ENCODE measurements around the gene PPP2R5C.
A peak's percentile ranks its signal among the peaks of the same experiment; 100 is the strongest.

The PPP2R5C gene

GRCh38 chr14:101950100-101950499 is 188.6 kb downstream of the PPP2R5C start:
- DNase-seq (ENCODE audit: low read depth) = no peak

GRCh38 chr14:101950516-101951215 is 189.2 kb downstream of the PPP2R5C start:
- no peak for DNase-seq (ENCODE audit: low read depth)

DNA sequence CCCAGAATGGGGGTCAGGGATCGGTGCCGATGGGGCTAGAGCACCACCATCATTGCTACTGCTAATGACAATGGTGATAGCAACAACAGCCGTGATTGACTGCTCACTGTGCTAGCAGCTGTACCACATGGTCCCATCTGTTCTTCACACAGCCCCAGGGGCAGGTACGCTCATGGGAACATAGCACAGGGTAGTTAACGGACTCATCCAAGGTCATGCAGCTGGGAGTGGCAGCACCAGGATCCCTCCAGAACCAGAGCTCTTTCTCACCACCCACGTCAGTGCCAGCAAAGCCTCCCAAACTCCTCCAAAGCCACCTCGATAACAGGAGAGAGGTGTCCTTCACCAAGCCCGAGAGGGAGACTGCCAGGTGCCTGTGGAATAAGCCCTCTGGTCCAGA is 191.6 kb downstream of the PPP2R5C start:
- no peak for DNase-seq (ENCODE audit: low read depth)

- DNase-seq (ENCODE audit: low read depth) = no peak
Measured at GRCh38 chr14:101954501-101954900, 193.0 kb downstream of the PPP2R5C start.

- DNase-seq (ENCODE audit: low read depth) = no peak
Measured at GRCh38 chr14:101955695-101956161, 194.2 kb downstream of the PPP2R5C start.

GRCh38 chr14:101956179-101956885 is 194.8 kb downstream of the PPP2R5C start:
- DNase-seq (ENCODE audit: low read depth) = no peak

GRCh38 chr14:101957406-101958234 is 196.1 kb downstream of the PPP2R5C start:
- DNase-seq (ENCODE audit: low read depth) = no peak

DNA sequence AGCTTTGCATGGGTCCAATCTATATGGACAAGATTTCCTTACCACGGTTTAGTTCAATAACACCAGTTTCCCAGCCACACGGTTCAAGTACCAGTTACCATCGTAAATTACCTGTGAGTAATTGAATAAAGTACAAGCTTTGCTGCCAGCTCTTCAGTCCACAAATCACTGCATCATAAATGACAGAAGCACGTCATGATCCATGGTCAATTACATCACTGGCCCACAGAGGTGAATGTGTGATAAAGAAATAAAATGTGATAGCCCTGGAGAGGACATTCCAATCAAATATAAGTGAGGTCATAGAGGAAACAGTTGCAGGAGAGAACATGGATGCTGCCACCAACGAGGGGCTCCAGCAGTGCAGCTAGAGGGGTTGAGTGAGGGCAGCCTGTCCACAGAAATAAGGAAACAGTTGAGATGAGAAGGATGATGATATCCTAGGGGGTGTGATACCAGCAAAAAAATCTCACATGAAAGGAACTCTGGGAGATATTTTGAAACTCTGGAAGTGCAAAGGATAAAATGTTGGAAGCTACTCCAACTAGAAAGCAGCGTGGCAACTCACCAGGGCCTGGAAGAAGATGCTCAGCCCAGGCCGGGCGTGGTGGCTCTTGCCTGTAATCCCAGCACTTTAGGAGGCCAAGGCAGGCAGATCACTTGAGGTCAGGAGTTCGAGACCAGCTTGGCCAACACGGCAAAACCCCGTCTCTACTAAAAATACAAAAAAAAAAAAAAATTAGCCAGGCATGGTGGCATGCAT is 197.1 kb downstream of the PPP2R5C start:
- DNase-seq (ENCODE audit: low read depth) = no peak

GRCh38 chr14:101959277-101959676 is 197.8 kb downstream of the PPP2R5C start:
- no peak for DNase-seq (ENCODE audit: low read depth)

DNA sequence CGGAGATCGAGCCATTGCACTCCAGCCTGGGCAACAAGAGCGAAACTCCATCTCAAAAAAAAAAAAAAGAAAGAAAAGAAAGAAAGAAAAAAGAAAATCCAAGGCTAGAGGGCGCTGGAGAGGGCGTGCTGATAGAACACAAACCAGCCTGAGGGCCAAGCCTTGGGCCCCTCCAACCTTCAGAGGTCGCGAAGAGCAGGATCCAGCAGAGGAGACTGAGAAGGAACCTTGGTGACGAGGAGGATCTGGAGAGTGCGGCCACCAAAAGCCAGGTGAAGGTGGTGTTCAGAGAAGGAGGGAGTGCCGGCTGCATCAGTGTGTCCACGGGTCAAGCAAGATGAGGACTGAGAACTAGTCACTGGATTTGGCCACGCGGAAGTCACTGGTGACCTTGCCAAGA is 198.7 kb downstream of the PPP2R5C start:
- no peak for DNase-seq (ENCODE audit: low read depth)

- peak; percentile 78 for DNase-seq (ENCODE audit: low read depth)
Measured at GRCh38 chr14:101961011-101961721, 199.7 kb downstream of the PPP2R5C start.

DNA sequence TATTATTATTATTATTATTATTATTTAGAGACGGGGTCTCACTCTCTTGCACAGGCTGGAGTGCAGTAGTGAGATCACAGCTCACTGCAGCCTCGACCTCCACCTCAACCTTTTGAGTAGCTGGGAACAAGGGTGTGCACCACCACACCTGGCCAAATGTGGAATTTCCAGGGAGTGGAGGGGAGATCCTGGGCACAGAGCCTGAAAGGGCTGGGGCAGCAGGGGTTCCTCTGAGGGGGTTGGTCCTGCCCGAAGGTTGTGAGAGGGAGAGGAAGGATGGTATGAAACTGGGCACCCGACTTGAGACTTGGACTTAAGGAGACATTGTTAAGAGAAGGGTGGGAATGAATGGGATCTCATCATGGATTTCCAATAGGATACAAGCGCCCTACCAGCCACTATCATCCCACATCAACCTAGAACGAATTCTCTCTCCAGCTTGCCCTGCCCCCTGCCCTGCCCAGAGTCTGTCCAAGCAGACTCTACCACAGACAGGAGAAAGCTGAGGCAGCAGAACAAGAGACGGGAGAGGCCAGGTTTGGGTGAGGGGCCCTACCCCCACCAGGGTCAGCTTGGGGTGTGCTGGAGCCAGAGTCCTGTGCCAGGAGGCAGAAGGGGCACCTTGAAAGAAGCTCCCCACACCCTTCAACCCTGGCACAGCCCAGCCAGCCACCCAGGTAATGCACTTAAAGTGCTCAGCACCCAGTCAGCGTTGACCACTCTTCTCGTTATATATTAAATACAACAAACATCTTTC is 200.4 kb downstream of the PPP2R5C start:
- DNase-seq (ENCODE audit: low read depth) = no peak

DNA sequence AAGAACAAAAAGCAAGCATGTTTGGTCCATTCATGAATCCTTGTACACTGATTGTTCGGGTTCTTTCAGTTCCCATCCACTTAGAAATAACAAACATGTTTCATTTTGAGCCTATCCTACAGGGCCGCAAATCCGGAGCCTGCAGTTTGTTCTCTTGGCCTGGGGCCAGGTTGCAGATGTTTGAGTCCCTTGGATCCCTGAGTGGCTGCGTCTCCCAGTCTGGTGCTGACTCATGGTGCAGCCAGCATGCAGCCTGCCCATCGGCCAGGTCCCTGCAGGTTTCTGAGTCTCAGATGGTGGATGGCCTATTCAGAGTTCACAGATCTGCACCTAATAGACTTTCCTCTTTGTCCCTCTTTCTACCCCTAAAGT is 201.0 kb downstream of the PPP2R5C start:
- peak; percentile 91 for DNase-seq (ENCODE audit: low read depth)

GRCh38 chr14:101963052-101963451 is 201.5 kb downstream of the PPP2R5C start:
- no peak for DNase-seq (ENCODE audit: low read depth)

DNA sequence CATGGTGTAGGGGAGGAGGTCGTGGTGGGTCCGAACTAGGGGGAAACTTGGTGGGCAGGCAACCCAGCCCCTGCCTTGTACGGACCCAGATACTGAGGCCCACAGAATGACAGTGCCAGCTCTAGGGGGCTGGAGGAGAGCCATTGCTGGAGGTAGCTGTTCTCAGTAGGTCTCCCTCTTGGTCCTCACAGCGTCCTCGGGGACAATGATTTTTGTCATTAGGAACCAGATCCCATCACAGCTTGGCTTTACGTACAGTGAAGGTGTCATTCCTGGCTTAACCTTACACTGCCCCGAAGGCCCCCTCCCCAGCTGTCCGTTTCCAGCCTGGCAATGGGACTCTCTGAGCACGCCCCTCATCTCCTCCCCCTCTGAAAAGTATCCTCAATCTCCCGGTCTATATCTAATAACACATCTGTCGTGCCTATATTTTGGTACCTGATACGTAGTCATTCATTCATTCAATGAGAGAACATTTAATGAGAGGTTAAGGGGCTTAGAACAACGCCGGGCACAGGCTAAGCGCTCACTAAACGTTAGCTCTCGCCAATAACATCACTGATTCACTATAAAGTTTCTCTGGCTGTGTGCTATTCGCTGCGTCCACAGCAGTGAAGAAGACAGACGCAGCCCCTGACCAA is 202.3 kb downstream of the PPP2R5C start:
- no peak for DNase-seq (ENCODE audit: low read depth)

- DNase-seq (ENCODE audit: low read depth) = peak; percentile 97
Measured at GRCh38 chr14:101964297-101965180, 203.0 kb downstream of the PPP2R5C start, which contains the start of gene DYNC1H1. TSS of gene DYNC1H1 (plus strand) at chr14:101964573. CDS start at chr14:101964692, 119 bp downstream.

DNA sequence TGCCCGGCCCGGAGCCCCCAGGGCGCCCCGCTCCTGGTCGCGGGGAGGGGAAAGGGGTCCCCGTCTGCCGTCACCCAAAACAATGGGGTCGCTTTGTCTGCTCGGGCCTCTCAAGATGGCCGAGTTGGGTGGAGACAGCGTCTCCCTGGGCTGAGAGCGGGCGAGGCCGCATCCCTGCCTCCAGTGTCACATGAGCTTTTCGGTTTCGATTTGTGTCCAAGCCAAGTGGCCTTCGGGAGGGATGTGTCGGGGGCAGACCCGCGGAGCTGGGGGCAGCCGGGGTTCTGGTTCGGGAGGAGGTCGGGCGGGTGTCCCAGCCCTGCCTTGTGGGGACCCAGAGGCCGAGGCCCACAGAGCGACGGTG is 203.7 kb downstream of the PPP2R5C start:
- peak; percentile 62 for DNase-seq (ENCODE audit: low read depth)

DNA sequence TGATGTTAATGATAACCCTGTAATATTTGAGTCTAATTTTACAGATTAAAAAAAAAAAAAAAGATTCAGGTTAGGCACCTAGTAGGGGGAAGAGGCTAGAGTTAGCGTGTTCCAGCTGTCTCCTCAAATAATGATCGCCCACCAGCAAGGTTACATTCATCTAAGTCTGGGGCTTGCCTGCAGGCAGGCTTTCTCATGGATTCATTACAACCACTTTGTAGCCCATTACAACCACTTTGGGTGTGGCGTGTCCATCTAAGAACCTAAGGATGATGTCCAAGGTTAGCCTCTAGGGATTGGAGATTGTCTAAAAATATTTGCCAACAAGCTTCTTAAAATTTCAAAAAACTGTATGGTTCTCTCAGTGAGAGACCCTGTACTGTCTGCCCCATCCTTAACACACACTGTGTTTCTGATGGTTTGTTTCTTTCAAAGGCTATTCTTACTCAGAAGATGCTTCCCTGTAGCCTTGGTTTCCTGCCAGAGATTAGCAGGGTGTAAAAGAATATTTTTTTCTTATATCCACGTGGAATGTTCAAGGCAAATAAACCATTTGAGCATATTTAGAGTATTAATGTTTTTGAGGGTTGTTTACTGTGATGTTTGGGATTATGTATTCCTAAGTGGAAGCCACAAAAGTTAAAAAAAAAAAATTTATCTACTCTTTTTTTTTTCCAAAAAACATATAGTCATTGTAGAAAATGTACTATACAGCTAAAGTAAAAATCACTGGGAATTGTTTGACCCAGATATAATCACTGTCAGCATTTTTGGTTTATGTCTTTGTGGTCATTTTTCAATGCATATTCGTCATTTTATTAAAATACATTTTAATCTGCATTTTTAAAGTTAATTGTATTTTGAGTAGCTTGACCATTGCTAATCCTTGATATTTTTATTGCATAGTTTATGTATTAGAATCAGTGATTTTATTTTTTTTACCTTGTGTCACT is 204.5 kb downstream of the PPP2R5C start:
- no peak for DNase-seq (ENCODE audit: low read depth)
